Smooth muscle cell (in vitro differentiated cells): ENCODE measurements around the gene ACER3. TPM values are rescaled to one million over a fixed set of nuclear protein-coding genes. Genes with fewer than 3 reads are reported as not detected.

ENCODE experiments used
- DNase-seq: peaks from one replicate; lab custom pipeline; 2025; ENCODE audit not compliant: unreplicated experiment; lab: John Stamatoyannopoulos, UW
- H2AFZ ChIP-seq: fragments of 200-600 bp; sonication (generic); 2 replicates; pipeline ENCODE4 v1.6.0; 2016; ENCODE audit warnings: antibody characterized with exemption, low read depth, mild to moderate bottlenecking
- H3F3A ChIP-seq: fragments of 200-600 bp; sonication (generic); 2 replicates; pipeline ENCODE4 v1.6.0; 2017; ENCODE audit warnings: antibody characterized with exemption, low read depth
- H3K27ac ChIP-seq: fragments of 200-600 bp; sonication (generic); 2 replicates; pipeline ENCODE4 v1.5.1; 2016; ENCODE audit warnings: low read depth, mild to moderate bottlenecking
- H3K27me3 ChIP-seq: fragments of 200-600 bp; sonication (generic); 2 replicates; pipeline ENCODE4 v1.6.1; 2016; ENCODE audit warnings: low read depth, mild to moderate bottlenecking
- H3K36me3 ChIP-seq: fragments of 200-600 bp; sonication (generic); 2 replicates; pipeline ENCODE4 v1.5.1; 2016; ENCODE audit warnings: low read depth
- H3K4me1 ChIP-seq: fragments of 200-600 bp; sonication (generic); 2 replicates; pipeline ENCODE4 v1.5.1; 2016; ENCODE audit warnings: low read depth
- H3K4me2 ChIP-seq: fragments of 200-600 bp; sonication (generic); 2 replicates; pipeline ENCODE4 v1.6.0; 2016; ENCODE audit warnings: mild to moderate bottlenecking
- H3K4me3 ChIP-seq: fragments of 200-600 bp; sonication (generic); 2 replicates; pipeline ENCODE4 v1.5.1; 2016; ENCODE audit warnings: mild to moderate bottlenecking
- H3K79me2 ChIP-seq: fragments of 200-600 bp; sonication (generic); 2 replicates; pipeline ENCODE4 v1.6.0; 2016; ENCODE audit warnings: low read depth, mild to moderate bottlenecking
- H3K9ac ChIP-seq: fragments of 200-600 bp; sonication (generic); 2 replicates; pipeline ENCODE4 v1.6.0; 2016; ENCODE audit warnings: low read depth
- H3K9me3 ChIP-seq: fragments of 200-600 bp; sonication (generic); replicated peaks from 2 replicates; pipeline ENCODE4 v1.5.1; 2016; ENCODE audit warnings: low read depth
- H4K20me1 ChIP-seq: fragments of 200-600 bp; sonication (generic); 2 replicates; pipeline ENCODE4 v1.6.0; 2016; ENCODE audit warnings: low read depth
- WGBS: methylation state at CpG from one replicate; pipeline ENCODE4 v1.1.7; 2016; ENCODE audit warnings: low lambda C conversion rate; 5-methylcytosine and 5-hydroxymethylcytosine counted together
- polyA plus RNA-seq: library from polyadenylated mRNA; unstranded; fragments of >200 nt; fragmentation: Nextera tagmentation; extraction: Ambion mirVana; gene quantifications from 2 replicates; pipeline ENCODE4 v1.2.1, GENCODE V29; 2016
- total RNA-seq: library from RNA; depleted of rRNA; stranded (reverse); fragments of >200 nt; gene quantifications from 2 replicates; pipeline ENCODE4 v1.2.3, GENCODE V29; 2014
- TF ChIP-seq, protein P1 (sequence below): fragments of 200-600 bp; sonication (generic); IDR thresholded peaks from 2 replicates; pipeline ENCODE4 v1.5.1; 2017; ENCODE audit warnings: borderline replicate concordance, mild to moderate bottlenecking, antibody characterized with exemption; ENCODE audit not compliant: insufficient read depth, poor library complexity, severe bottlenecking

Gene ACER3
- total and polyA plus RNA-seq, 2 experiments from 2014 or later, result 14.0 to 16.8 TPM

DNA sequence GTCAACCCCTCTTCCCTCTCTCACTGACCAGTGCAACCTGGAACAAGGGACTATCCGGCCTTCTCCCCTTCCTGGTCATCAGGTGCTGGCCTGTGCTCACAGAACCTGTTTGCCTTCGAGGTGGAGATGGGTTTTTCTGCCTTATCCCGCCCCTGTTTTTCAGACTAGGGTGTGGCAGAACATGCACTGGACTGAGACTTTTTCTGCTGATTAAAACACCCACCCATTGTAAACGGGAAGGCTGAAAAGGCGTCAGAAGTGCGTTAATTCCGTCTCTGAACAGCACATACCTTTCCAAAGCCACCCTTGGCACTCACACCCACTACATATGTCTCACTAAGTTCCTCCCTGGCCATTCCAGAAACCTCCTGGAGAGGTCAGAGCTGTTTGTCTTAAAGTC lies 169.1 kb downstream of the ACER3 start:
- 70% methylated on average over 7 of the region's 7 CpGs for WGBS
- H3K27me3 ChIP-seq, result peaks cover 4% of the 10 kb centered on the region
- H2AFZ ChIP-seq, result no peak overlapping the region
- no peak for DNase-seq
- no peaks in the 10 kb centered on the region for H3F3A ChIP-seq
- no peaks in the 10 kb centered on the region for H3K79me2 ChIP-seq
- no peak overlapping the region for H3K9ac ChIP-seq
- no peaks in the 10 kb centered on the region for H3K9me3 ChIP-seq
- H3K36me3 ChIP-seq, result no peaks in the 10 kb centered on the region
- H3K4me3 ChIP-seq, result no peak overlapping the region
- no peak overlapping the region for H3K27ac ChIP-seq
- TF ChIP-seq, protein P1, sequence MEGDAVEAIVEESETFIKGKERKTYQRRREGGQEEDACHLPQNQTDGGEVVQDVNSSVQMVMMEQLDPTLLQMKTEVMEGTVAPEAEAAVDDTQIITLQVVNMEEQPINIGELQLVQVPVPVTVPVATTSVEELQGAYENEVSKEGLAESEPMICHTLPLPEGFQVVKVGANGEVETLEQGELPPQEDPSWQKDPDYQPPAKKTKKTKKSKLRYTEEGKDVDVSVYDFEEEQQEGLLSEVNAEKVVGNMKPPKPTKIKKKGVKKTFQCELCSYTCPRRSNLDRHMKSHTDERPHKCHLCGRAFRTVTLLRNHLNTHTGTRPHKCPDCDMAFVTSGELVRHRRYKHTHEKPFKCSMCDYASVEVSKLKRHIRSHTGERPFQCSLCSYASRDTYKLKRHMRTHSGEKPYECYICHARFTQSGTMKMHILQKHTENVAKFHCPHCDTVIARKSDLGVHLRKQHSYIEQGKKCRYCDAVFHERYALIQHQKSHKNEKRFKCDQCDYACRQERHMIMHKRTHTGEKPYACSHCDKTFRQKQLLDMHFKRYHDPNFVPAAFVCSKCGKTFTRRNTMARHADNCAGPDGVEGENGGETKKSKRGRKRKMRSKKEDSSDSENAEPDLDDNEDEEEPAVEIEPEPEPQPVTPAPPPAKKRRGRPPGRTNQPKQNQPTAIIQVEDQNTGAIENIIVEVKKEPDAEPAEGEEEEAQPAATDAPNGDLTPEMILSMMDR, result no peak
- no peaks in the 10 kb centered on the region for H4K20me1 ChIP-seq
- H3K4me2 ChIP-seq, result no peak overlapping the region
- no peaks in the 10 kb centered on the region for H3K4me1 ChIP-seq

DNA sequence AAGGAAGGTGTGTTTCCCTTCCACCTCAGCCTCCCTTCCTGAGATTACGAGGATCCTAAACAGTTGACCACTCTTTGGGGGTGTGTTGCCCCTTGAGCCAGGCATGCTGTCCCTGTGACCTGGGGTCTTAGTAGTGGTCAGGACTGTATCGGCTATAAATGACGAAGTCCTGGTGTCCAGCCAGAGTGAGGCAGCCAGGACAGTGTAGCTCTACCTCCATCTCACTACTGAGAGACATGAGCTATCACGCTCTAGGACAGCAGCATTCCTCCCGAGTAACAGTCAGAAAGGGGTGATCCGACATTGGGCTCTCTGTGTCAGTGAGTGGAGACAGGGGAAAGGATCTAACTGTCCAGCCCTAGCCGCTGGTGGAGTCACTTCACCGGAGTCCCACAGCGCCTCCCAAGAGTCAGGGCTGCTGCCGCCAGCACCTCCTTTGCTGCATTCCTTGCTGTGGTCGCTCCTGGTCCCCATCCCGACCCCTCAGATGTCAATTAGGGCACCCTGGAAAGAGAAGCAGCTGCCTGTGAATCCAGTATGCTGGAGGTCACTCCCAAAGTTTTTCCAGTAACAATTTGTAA lies 170.2 kb downstream of the ACER3 start:
- Histone ChIP-seq H3F3A (no peaks in the 10 kb centered on the region), H3K36me3 (no peaks in the 10 kb centered on the region), H2AFZ (no peak overlapping the region), H3K79me2 (no peaks in the 10 kb centered on the region), H3K27ac (no peak overlapping the region), H3K9ac (no peak overlapping the region), H3K9me3 (no peaks in the 10 kb centered on the region), H3K4me1 (no peaks in the 10 kb centered on the region), H3K4me3 (no peak overlapping the region), H3K4me2 (no peak overlapping the region), H4K20me1 (no peaks in the 10 kb centered on the region), H3K27me3 (peaks cover 4% of the 10 kb centered on the region)
- TF ChIP-seq, protein P1, result no peak
- WGBS, result 71% methylated on average over 12 of the region's 12 CpGs
- no peak for DNase-seq

DNA sequence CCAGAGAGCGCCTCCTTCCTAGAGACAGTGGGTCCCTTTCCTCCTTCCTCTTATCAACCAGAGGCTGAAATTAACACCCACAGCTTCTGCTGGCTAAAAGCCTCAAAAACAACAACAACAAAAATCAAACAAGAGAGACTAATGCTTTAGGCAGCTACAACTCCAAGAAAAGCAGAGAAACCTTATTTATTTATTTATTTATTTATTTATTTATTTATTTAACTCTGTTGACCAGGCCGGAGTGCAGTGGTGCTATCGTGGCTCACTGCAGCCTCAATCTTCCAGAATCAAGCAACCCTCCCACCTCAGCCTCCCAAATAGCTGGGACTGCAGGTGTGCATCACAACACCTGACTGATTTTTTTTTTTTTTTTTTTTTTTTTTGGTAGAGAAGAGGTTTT lies 170.9 kb downstream of the ACER3 start:
- Histone ChIP-seq H3K4me1 (no peaks in the 10 kb centered on the region), H3K4me3 (no peak overlapping the region), H3K27ac (no peak overlapping the region), H4K20me1 (no peaks in the 10 kb centered on the region), H3F3A (no peaks in the 10 kb centered on the region), H3K27me3 (peaks cover 5% of the 10 kb centered on the region), H2AFZ (no peak overlapping the region), H3K9ac (no peak overlapping the region), H3K79me2 (no peaks in the 10 kb centered on the region), H3K36me3 (no peaks in the 10 kb centered on the region), H3K9me3 (no peaks in the 10 kb centered on the region), H3K4me2 (no peak overlapping the region)
- DNase-seq, result no peak
- TF ChIP-seq, protein P1, result no peak
- 83% methylated on average over 3 of the region's 3 CpGs for WGBS

DNA sequence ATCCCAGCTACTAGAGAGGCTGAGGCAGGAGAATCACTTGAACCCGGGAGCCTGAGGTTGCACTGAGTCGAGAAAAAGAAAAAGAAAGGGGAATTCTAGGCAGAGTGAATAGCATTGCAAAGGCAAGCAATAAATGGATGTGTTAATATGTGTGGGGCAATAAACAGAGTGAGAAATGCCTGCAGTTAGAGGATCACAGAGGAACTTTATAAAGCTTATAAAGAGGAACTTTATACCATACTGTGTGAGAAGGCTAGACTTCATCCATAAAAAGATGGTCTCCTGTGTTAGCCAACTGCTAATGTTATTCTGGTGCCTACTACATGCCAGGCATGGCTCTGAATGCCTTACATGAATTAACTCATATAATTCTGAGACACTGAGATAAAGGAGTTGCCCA lies 174.3 kb downstream of the ACER3 start:
- Histone ChIP-seq H3K27me3 (peaks cover 26% of the 10 kb centered on the region), H3K9ac (no peak overlapping the region), H3K79me2 (no peaks in the 10 kb centered on the region), H3K9me3 (no peaks in the 10 kb centered on the region), H3K27ac (no peak overlapping the region), H3K4me1 (no peaks in the 10 kb centered on the region), H2AFZ (no peak overlapping the region), H3F3A (no peaks in the 10 kb centered on the region), H4K20me1 (no peaks in the 10 kb centered on the region), H3K36me3 (no peaks in the 10 kb centered on the region), H3K4me3 (no peak overlapping the region), H3K4me2 (no peak overlapping the region)
- TF ChIP-seq, protein P1, result no peak
- 85% methylated on average over 2 of the region's 2 CpGs for WGBS
- no peak for DNase-seq
